ENCODE data around the gene THSD7B. TPM values are rescaled to one million over a fixed set of nuclear protein-coding genes. Genes with fewer than 3 reads are reported as not detected.
A peak's percentile ranks its signal among the peaks of the same experiment; 100 is the strongest.
"Not testable (repeated sequence)": the region's sequence is repeated elsewhere in the genome, so short reads cannot be mapped to it uniquely, and the experiment has no call there.

Gene THSD7B
- total RNA-seq, 2 donors from 2014 or later = 0.51 to 5.4 TPM

DNA sequence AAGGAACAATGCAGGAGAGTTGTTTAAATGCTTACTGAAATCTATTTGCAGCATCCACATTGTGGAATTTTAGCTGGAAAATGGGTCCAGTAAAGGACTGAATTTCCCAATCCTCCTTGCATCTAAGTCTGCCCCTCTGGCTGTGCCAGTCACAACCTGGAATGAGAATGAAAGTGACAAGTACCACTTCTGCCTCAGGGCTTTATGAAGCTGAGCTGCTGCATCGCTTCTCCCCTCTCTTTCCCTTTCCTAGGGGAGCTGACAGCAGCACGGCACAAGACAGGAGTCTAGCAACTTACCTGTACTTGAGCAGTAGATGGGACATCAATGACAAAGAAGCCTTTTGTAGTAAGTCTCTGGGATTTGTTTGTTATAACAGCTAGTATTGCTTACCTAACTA lies 27.3 kb upstream of the THSD7B start:
- H3K4me1 ChIP-seq (replicated peaks) = no peaks in the 10 kb centered on the region
- no peaks in the 10 kb centered on the region for H3K9me3 ChIP-seq
- no peak overlapping the region for H3K4me3 ChIP-seq
- DNase-seq (ENCODE audit: low spot score) = no peak
- no peak overlapping the region for H3K27ac ChIP-seq
- 91% methylated on average over 2 of the region's 2 CpGs for WGBS
- no peaks in the 10 kb centered on the region for H3K36me3 ChIP-seq
- H3K27me3 ChIP-seq (replicated peaks; ENCODE audit: insufficient read depth) = no peaks in the 10 kb centered on the region
- intact Hi-C loops (cut with DNase I) = no loop called here
- TF ChIP-seq POLR2A (IDR thresholded peaks at IDR 0.05) = no peak

DNA sequence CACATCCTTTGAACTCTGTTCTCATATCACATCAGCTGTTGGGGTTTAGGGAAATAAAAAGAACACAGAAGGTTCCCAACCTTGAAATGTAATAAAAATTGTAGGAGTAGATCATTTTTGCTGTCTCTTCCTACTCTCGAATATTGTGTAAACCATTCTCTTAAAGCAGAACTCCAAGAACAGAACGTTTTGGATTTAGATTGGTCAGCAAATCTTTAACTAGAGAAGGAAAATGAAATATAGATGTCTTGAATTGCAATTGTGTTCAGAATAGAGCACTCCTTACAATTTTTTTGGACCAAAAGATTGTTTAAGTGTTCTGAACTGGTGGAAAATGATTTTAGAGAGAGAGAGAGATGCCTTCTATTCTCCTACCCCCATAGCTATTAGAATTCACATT lies 23.9 kb upstream of the THSD7B start:
- Histone ChIP-seq H3K27me3 (replicated peaks; ENCODE audit: insufficient read depth) (no peaks in the 10 kb centered on the region), H3K4me1 (replicated peaks) (no peaks in the 10 kb centered on the region), H3K27ac (no peak overlapping the region), H3K36me3 (no peaks in the 10 kb centered on the region), H3K9me3 (no peaks in the 10 kb centered on the region), H3K4me3 (no peak overlapping the region)
- TF ChIP-seq POLR2AphosphoS5 (IDR thresholded peaks at IDR 0.05) (no peak), POLR2A (IDR thresholded peaks at IDR 0.05) (no peak)
- TF ChIP-seq, protein P1, sequence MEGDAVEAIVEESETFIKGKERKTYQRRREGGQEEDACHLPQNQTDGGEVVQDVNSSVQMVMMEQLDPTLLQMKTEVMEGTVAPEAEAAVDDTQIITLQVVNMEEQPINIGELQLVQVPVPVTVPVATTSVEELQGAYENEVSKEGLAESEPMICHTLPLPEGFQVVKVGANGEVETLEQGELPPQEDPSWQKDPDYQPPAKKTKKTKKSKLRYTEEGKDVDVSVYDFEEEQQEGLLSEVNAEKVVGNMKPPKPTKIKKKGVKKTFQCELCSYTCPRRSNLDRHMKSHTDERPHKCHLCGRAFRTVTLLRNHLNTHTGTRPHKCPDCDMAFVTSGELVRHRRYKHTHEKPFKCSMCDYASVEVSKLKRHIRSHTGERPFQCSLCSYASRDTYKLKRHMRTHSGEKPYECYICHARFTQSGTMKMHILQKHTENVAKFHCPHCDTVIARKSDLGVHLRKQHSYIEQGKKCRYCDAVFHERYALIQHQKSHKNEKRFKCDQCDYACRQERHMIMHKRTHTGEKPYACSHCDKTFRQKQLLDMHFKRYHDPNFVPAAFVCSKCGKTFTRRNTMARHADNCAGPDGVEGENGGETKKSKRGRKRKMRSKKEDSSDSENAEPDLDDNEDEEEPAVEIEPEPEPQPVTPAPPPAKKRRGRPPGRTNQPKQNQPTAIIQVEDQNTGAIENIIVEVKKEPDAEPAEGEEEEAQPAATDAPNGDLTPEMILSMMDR (IDR thresholded peaks at IDR 0.05) = no peak
- WGBS = 24% methylated on average over 2 of the region's 2 CpGs
- DNase-seq (ENCODE audit: low spot score) = no peak
- intact Hi-C loops (cut with DNase I) = no loop called here

DNA sequence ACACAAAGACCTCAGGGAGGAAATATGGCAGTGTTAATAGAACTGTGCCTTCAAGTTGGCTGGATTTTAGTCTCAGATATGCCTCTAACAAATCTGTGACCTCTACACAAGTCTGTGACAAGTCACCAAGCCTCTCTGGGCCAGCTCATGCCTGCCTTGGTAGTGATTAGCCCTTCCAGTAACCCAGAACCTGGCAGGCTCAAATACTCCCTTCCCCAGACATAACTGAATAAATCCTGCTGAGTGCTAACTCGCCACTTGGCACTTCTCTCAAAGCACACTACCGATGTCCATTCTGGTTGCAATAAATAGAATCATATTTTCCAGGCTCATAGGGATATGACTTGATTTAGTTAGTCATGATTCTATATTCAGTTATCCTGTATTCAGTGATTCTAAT lies 15.3 kb upstream of the THSD7B start:
- no peaks in the 10 kb centered on the region for H3K36me3 ChIP-seq
- no peak for TF ChIP-seq POLR2AphosphoS5 (IDR thresholded peaks at IDR 0.05)
- TF ChIP-seq, protein P1 (IDR thresholded peaks at IDR 0.05) = no peak
- no peak for TF ChIP-seq POLR2A (IDR thresholded peaks at IDR 0.05)
- H3K27me3 ChIP-seq (replicated peaks; ENCODE audit: insufficient read depth) = no peaks in the 10 kb centered on the region
- DNase-seq (ENCODE audit: low spot score) = no peak
- WGBS = 81% methylated on average over 2 of the region's 2 CpGs
- H3K27ac ChIP-seq = no peak overlapping the region
- no peaks in the 10 kb centered on the region for H3K4me1 ChIP-seq (replicated peaks)
- intact Hi-C loops (cut with DNase I) = no loop called here
- no peak overlapping the region for H3K4me3 ChIP-seq
- H3K9me3 ChIP-seq = no peaks in the 10 kb centered on the region

DNA sequence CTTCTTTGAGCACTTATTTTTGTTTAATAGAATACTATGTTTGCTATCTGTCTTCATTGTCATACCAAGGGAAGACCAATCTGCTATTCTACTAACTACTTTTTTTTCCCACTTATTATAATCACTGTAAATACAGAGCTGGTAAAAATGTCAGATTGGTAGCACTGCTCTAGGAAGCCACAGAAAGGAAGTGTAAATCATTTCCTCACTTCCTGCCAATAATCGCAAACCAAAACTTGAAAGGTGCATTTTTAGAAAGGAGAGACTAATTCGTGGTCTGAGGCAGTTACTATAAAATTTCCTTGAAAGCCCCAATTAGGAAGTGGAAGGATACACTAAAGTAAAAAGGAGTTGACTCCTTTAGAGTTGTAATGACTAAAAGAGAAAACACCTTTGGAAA lies 13.9 kb upstream of the THSD7B start:
- 35% methylated on average over 2 of the region's 2 CpGs for WGBS
- Histone ChIP-seq H3K36me3 (no peaks in the 10 kb centered on the region), H3K27ac (no peak overlapping the region), H3K4me1 (replicated peaks) (no peaks in the 10 kb centered on the region), H3K9me3 (no peaks in the 10 kb centered on the region), H3K27me3 (replicated peaks; ENCODE audit: insufficient read depth) (no peaks in the 10 kb centered on the region), H3K4me3 (no peak overlapping the region)
- no peak for TF ChIP-seq POLR2A (IDR thresholded peaks at IDR 0.05)
- no peak for DNase-seq (ENCODE audit: low spot score)
- intact Hi-C loops (cut with DNase I) = no loop called here

DNA sequence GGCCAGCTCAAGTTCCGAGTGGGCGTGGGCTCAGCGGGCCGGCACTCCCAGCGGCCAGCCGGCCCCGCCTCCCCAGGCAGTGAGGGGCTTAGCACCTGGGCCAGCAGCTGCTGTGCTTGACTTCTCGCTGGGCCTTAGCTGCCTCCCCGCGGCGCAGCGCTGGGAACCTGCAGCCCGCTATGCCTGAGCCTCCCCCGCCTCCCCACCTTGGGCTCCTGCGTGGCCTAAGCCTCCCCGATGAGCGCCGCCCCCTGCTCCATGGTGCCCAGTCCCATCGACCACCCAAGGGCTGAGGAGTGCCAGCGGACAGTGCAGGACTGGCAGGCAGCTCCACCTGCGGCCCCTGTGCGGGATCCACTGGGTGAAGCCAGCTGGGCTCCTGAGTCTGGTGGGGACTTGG lies 6.8 kb upstream of the THSD7B start:
- H3K36me3 ChIP-seq; H3K4me3 ChIP-seq; DNase-seq (ENCODE audit: low spot score); H3K27me3 ChIP-seq (replicated peaks; ENCODE audit: insufficient read depth); H3K9me3 ChIP-seq; H3K27ac ChIP-seq; H3K4me1 ChIP-seq (replicated peaks); intact Hi-C loops (cut with DNase I): not testable (repeated sequence)
- WGBS = 98% methylated on average over 14 of the region's 22 CpGs

DNA sequence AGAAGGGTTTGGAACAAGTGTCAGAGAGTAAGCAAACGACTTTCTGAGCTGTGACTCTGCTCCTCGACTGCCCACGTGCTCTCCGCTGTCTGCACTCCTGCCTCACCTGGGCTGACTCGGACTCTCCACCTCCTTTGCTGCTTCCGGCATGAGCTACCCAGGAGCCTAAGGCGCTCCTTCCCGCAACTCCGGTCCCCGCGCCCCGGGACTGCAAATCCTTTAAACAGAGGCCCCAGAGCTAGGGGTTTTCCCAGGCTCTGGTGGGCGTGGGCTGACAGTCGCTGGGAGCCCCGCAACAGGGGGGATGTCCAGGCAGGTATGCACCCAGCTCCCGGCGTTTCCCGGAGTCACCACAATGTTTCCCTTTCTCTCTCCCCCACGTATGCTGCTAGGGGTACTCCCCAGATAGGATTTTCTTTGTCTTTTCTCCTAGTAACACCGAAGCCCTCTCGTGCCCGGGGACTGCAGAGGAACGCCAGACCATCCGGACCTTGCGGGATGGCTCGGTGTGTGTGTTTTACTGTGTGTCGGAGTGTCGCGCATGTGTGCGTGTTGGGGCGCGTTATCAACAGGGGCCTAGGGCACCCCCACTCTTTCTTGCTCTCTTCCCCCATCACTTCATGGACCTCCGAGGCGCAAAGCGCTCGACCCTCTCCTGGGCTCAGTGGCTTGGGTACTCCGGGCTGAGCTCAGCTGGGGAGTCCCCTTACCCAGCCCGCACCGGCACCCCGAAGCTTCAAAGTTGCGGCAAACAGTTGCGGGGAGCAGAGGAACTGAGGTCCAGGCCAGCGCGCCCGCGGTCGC lies 691 bp upstream of the THSD7B start:
- peak; percentile 49 for DNase-seq (ENCODE audit: low spot score)
- 1% methylated on average over 47 of the region's 47 CpGs for WGBS
- H3K36me3 ChIP-seq = no peaks in the 10 kb centered on the region

More for the DNA sequence above, 691 bp upstream of the THSD7B start:
- Histone ChIP-seq H3K4me1 (replicated peaks) (no peaks in the 10 kb centered on the region), H3K4me3 (peak overlapping the region; percentile 37 to 45), H3K27ac (no peak overlapping the region), H3K9me3 (no peaks in the 10 kb centered on the region), H3K27me3 (replicated peaks; ENCODE audit: insufficient read depth) (no peaks in the 10 kb centered on the region)
- TF ChIP-seq, protein P1 (IDR thresholded peaks at IDR 0.05) = no peak
- peak; percentile 12 for TF ChIP-seq POLR2AphosphoS5 (IDR thresholded peaks at IDR 0.05)
- intact Hi-C loops (cut with DNase I) = no loop called here

Measured in prostate gland (tissue), 2 donors.